T-helper 9 cell (primary cell): ENCODE results near the gene AQP3.
"Not testable (repeated sequence)": the region's sequence is repeated elsewhere in the genome, so short reads cannot be mapped to it uniquely, and the experiment has no call there.

Experiments used
- DNase-seq: peaks from one replicate; pipeline ENCODE4 v3.0.0-alpha.2; 2020

The AQP3 gene

GRCh38 chr9:33439731-33440130, 7.7 kb downstream of the AQP3 start:
- DNase-seq = no peak

DNA sequence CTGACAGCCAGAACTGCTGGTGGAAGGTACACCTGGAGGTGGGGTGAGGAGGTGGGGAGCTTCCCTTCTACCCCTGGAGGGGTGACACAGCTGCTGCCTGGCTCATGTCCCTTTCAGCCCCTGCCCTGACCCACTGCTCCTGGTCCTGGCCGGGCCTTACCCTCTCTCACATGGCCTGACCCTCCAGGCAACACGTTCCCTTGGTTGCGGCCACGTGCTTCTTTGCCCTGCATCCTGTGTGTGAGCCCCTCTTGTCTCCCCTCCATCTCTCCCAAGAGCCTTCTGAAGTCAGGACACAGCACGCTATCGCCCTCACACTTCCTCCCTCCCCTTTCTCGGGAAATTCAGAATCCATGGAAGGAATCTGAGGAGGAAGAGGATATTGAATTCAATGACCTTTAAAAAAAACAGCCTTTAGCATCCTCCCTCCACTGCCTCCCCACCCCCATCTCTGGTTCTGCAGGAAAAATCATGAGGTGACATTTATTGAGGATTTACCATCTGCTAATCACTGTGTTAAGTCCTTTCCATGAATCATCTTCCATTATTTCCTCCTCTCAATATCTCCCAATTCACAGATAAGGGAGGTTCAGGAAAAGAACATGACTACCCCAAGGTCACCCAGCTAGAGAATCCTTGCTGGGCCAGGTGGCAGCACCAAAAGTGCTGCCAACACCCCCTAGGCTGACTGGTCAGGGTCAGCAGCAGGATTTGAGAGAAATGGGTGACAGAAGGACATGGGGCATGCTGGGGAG, 8.3 kb downstream of the AQP3 start:
- no peak for DNase-seq

DNA sequence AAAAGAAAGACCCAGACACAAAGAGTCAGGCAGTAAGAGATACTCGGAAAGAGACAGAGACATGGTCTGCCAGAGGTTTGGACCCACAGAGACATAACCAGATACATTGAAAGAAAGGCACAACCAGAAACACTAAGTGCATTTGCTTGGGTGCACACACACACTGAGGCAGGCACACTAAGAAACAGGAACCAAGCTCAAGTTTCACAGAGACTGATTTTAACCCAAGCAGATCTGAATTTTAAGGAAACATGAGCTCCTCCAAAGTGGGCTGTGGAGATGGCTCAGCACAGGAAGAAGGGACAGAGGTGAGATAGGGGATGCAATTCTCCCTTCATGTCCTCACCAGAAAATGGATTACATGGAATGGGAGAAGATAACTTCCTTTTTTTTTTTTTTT, 9.5 kb downstream of the AQP3 start:
- no peak for DNase-seq

DNA sequence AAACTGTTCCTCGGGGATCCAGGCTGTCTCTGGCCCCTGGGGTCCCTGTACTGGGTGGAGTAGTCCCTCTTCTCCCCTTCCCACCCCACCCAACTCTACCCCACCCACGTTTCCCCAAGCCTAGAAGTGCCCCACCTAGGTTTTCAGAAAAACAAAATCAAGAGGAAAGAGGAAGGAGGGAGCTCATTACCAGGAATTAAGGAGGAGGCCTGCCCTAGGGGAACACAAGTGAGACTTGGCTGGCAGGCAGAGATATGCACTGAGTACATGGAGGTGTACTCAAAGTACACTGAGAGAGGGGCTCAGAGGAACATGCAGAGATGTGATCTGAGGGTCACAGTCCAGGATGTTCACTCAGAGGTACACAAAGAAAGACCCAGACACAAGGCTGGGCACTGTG, 10.2 kb downstream of the AQP3 start:
- no peak for DNase-seq

DNA sequence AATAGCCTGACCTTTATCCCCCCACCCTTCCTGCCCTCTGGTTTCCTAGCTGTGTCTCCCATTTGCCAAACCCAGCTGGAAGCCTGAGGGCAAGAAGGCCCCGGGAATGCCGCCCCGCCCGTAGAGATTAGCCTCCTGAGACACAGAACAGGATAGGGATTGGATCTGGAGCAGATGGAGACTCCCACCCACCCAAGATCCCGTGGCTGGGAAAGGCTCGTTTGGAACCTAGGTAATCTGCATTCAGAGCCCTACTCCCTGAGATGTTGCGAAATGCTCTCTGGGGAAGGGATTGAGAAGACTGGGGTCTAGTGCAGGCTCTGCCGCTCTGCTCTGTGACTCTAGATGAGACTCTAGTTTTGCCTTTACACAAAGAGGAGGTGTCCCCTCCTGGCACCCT, 10.9 kb downstream of the AQP3 start:
- DNase-seq = no peak

GRCh38 chr9:33435821-33436277, 11.5 kb downstream of the AQP3 start:
- DNase-seq = no peak

DNA sequence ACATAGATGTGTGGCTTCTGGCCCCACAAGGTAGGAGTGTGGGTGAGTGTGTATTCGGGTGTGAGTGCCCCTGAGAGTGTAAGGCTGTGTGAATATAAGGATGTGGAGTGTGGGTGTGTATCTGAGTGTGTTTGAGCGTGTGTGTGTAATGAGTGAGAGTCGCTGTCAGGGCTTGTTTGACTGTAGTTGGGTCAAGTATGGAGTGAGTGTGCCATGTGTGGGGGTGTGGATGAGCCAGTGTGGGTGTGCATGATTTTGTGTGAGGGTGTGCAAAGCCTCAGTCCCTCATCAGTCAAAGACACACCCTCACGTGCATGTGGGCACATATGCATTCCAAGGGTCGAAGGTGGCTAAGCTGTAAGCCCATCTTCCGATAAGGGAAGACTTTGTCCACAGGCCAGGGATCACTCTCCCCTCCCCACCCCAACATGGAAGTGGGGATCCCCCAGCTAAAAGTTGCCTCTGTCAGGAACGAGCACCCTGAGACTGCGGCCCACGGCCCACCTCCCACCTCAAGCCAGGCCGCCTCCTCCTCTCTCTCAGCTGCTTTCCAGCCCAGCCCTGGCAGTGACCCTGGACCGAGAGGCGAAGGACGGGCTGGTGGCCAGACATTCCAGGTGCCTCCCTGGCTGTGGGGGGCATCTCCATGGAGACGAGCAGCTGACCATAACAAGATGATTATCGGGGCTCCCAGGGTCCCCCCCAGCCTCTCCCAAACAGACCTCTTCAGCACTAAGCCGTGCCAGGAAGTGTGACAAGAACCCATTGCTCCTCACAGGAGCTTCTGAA, 12.9 kb downstream of the AQP3 start:
- DNase-seq = no peak

- DNase-seq = no peak
These were observed 13.5 kb downstream of the AQP3 start for GRCh38 chr9:33433871-33434270.

- DNase-seq = no peak
These were observed 16.0 kb downstream of the AQP3 start for GRCh38 chr9:33431420-33431819.

GRCh38 chr9:33430942-33431341, 16.5 kb downstream of the AQP3 start:
- no peak for DNase-seq

DNA sequence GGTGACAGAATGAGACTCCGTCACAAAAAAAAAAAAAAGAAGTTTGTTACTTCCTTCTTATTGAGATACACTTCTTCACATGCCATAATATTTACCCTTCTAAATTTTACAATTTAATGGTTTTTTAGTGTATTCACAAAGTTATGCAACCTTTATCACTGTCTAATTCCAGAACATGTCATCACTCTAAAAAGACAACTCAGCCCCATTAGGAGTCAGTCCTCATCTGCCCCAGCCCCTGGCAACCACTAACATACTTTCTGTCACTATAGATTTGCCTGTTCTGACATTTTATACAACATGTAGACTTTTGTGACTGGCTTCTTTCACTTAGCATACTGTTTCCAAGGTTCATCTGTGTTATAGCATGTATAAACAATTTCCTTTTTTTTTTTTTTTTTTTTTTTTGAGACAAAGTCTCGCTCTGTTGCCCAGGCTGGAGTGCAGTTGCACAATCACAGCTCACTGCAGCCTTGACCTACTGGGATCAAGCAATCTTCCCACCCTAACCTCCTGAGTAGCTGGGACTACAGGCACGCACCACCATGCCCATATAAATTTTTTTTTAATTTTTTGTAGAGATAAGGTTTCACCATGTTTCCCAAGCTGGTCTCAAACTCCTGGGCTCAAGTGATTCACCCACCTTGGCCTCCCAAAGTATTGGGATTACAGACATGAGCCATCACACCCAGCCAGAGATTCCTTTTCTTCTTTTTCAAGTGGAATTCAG, 18.0 kb downstream of the AQP3 start:
- DNase-seq = no peak

- DNase-seq = no peak
These were observed 20.5 kb downstream of the AQP3 start for GRCh38 chr9:33426843-33427293.

- DNase-seq = no peak
These were observed 22.3 kb downstream of the AQP3 start for GRCh38 chr9:33425128-33425533.

DNA sequence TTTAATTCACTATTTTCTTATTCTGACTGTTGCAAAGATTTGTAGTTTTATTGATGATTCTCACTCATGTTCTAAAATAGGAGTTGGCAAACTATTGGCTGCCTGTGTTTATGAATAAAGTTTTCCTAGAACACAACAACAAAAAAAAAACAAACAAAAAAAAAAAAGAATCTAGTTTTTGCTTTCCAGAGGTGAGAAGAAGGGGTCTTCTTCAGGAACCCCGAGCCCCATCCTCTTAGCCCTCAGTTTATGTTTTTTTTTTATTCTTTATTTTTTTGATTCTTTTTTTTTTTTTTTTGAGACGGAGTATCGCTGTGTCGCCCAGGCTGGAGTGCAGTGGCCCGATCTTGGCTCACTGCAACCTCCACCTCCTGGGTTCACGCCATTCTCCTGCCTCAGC, 22.9 kb downstream of the AQP3 start:
- DNase-seq = not testable (repeated sequence)

DNA sequence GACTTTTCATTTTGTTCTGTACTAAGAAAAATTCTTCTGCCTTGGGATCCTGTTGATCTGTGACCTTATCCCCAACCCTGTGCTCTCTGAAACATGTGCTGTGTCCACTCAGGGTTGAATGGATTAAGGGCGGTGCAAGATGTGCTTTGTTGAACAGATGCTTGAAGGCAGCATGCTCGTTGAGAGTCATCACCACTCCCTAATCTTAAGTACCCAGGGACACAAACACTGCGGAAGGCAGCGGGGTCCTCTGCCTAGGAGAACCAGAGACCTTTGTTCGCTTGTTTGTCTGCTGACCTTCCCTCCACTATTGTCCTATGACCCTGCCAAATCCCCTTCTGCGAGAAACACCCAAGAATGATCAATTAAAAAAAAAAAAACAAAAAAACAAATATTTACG, 23.4 kb downstream of the AQP3 start:
- not testable (repeated sequence) for DNase-seq

DNA sequence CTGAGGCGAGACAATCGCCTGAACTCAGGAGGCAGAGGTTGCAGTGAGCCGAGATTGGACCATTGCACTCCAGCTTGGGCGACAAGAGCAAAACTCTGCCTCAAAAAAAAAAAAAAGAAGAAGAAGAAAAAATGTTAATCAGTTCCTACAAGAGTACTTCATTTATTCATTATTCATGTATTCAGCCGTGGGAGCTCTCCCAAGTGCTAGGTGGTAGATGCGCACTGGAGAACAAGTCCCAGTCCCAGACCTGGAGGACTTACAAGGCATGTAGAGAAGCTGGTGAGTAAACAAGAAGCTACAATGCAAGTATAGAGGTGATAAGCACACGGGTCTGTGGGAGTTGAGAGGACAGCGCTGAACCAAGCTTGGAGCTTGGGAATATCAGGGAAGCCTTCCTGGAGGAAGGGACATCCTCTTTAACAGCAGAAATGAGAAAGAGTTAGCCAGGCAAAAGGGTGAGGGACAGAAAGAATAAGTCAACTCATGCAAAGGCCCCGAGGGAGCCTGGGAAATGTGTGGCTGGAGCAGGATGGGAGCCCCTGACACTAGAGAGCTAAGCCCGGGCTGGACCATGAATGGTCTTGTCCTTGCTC, 27.6 kb downstream of the AQP3 start:
- no peak for DNase-seq

GRCh38 chr9:33418090-33418489, 29.3 kb downstream of the AQP3 start:
- no peak for DNase-seq

GRCh38 chr9:33416996-33417395, 30.4 kb downstream of the AQP3 start:
- peak; percentile 20 for DNase-seq

DNA sequence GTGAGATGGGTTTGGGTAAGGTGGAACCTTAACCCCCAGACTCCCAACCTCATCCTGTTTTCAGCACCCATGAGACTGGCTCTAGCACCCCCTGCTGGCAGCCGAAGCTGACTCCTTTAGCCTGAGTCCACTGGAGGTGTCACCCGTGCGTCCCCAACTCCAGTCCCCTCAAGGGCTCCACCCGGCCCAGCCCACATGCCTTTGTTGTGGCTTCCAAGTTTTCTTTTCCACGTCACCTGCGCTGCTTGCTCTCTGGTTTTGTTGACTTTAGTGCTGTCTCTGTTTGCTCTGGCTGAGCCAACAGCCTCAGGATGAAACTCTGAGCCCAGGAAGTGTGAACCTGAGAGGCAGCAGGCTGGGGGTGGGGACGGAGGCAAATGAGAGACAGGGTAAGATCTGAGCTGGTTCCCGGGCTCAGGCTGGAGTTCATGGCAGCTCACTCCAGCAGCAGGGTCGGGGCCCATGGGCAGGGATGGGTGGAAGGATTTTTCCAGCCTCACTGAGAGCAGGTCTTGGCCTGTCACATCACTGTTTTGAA, 31.8 kb downstream of the AQP3 start:
- DNase-seq = peak; percentile 98

- no peak for DNase-seq
These were observed 32.4 kb downstream of the AQP3 start for GRCh38 chr9:33414889-33415500.

DNA sequence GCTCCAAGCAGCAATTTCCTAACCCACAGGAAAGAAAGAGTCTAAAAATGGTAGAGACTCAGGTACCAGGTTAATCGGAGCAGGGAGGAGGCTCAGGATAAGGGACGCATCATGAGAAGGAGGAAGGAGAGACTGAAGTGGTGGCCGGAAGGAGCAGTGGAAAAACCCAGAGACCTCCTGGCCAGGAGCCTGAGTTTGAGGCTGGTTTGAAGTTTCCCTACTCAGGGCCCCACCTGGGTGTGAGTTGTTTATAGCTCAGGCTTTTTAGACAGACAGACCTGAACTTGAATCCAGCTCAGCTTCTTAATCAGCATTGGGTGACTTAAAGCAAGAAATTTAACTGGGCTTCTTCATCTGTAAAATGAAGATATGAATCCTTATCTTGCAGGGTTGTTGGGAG, 33.1 kb downstream of the AQP3 start:
- no peak for DNase-seq

DNA sequence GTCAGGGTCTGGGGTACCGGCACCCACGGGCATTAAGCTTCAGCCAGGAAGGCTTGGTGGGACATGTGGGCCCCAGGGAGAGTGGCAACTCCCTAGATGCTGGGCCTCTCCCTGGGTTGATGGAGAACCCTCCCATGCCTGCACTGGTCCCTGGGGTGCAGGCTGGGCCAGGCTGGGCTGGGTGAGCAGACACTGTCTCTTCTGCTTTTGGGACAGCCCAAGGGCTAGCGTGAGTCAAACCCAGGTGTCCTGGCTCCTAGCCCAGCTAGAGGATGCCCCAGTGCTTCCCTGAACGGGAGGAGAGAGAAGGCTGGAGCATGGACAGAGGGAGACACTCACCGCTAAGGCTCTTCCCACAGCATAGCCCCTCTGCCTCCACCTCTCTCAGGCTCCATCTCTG, 39.3 kb downstream of the AQP3 start:
- DNase-seq = no peak
